Liver (tissue), 9 donors: ENCODE results near the gene SH2D3A. TPM values are rescaled to one million over a fixed set of nuclear protein-coding genes. Genes with fewer than 3 reads are reported as not detected.

Experiments used
- DNase-seq: peaks from one replicate; pipeline ENCODE4 v3.0.0-alpha.2; 2017; ENCODE audit warnings: low spot score
- H3K27ac ChIP-seq, 2 donors: one replicate each; pipeline ENCODE4 v1.7.0; 2013; ENCODE audit warnings: inconsistent platforms in 2 of 2, low read length in 2 of 2, control low read depth in 1 of 2, low read depth in 1 of 2, mild to moderate bottlenecking in 1 of 2
- H3K27me3 ChIP-seq, 4 donors: one replicate each; pipeline versions ENCODE4 v1.6.1 to v1.7.0; 2013; ENCODE audit warnings: low read length in 3 of 4, inconsistent platforms in 1 of 4, mild to moderate bottlenecking in 1 of 4, moderate library complexity in 1 of 4; ENCODE audit not compliant: control insufficient read depth in 4 of 4, insufficient read depth in 4 of 4
- H3K36me3 ChIP-seq, 4 donors: one replicate each; pipeline versions ENCODE4 v1.6.1 to v1.7.0; 2013; ENCODE audit warnings: low read length in 3 of 4, mild to moderate bottlenecking in 3 of 4, low read depth in 1 of 4, moderate library complexity in 1 of 4; ENCODE audit not compliant: control insufficient read depth in 4 of 4, insufficient read depth in 3 of 4
- H3K4me1 ChIP-seq, 4 donors: one replicate each; pipeline versions ENCODE4 v1.6.1 to v1.7.0; 2013; ENCODE audit warnings: low read length in 3 of 4, mild to moderate bottlenecking in 3 of 4, moderate library complexity in 1 of 4; ENCODE audit not compliant: control insufficient read depth in 4 of 4, insufficient read depth in 4 of 4
- H3K4me3 ChIP-seq, 3 donors: one replicate each; pipeline versions ENCODE4 v1.6.1 to v1.7.0; 2013; ENCODE audit warnings: low read length in 3 of 3, control low read depth in 1 of 3, low read depth in 1 of 3, mild to moderate bottlenecking in 1 of 3
- H3K9ac ChIP-seq, 2 donors: one replicate each; pipeline ENCODE4 v1.7.0; 2013; ENCODE audit warnings: low read length in 2 of 2, mild to moderate bottlenecking in 2 of 2, moderate library complexity in 2 of 2, control low read depth in 1 of 2, low read depth in 1 of 2
- H3K9me3 ChIP-seq, 4 donors: one replicate each; pipeline versions ENCODE4 v1.6.1 to v1.7.0; 2013; ENCODE audit warnings: low read length in 3 of 4; ENCODE audit not compliant: control insufficient read depth in 4 of 4
- EGR1 ChIP-seq, 2 donors: IDR thresholded peaks; 2 replicates each; pipeline ENCODE4 v1.6.1; 2016 to 2018; ENCODE audit warnings: antibody characterized with exemption in 2 of 2, low read depth in 2 of 2
- FOXA1 ChIP-seq: IDR thresholded peaks from 2 replicates; pipeline ENCODE4 v1.6.1; 2016; ENCODE audit warnings: antibody characterized with exemption
- FOXA2 ChIP-seq: IDR thresholded peaks from 2 replicates; pipeline ENCODE4 v1.6.1; 2016; ENCODE audit warnings: antibody characterized with exemption
- GABPA ChIP-seq, 2 donors: IDR thresholded peaks in 1 of 2; conservative IDR thresholded peaks in 1 of 2; 2 replicates each; pipeline ENCODE4 v1.6.1; 2016; ENCODE audit warnings: antibody characterized with exemption in 2 of 2, mild to moderate bottlenecking in 1 of 2, moderate library complexity in 1 of 2
- HNF4A ChIP-seq, 2 donors: conservative IDR thresholded peaks; 2 replicates each; pipeline ENCODE4 v1.6.1; 2016; ENCODE audit warnings: antibody characterized with exemption in 2 of 2, mild to moderate bottlenecking in 2 of 2
- HNF4G ChIP-seq: IDR thresholded peaks from 2 replicates; pipeline ENCODE4 v1.6.1; 2016; ENCODE audit warnings: antibody characterized with exemption
- JUND ChIP-seq, 2 donors: IDR thresholded peaks; 2 replicates each; pipeline ENCODE4 v1.6.1; 2016; ENCODE audit warnings: antibody characterized with exemption in 2 of 2
- NR2F2 ChIP-seq: IDR thresholded peaks from 2 replicates; pipeline ENCODE4 v1.6.1; 2016; ENCODE audit warnings: antibody characterized with exemption
- RAD21 ChIP-seq, 2 donors: IDR thresholded peaks; 2 replicates each; pipeline ENCODE4 v1.6.1; 2016; ENCODE audit warnings: antibody characterized with exemption in 2 of 2, mild to moderate bottlenecking in 2 of 2
- RXRA ChIP-seq, 2 donors: IDR thresholded peaks; 2 replicates each; pipeline ENCODE4 v1.6.1; 2017 to 2018; ENCODE audit warnings: antibody characterized with exemption in 2 of 2, mild to moderate bottlenecking in 1 of 2
- SP1 ChIP-seq: IDR thresholded peaks from 2 replicates; pipeline ENCODE4 v1.6.1; 2018; ENCODE audit warnings: antibody characterized with exemption, mild to moderate bottlenecking
- TAF1 ChIP-seq: conservative IDR thresholded peaks from 2 replicates; pipeline ENCODE4 v1.6.1; 2016; ENCODE audit warnings: antibody characterized with exemption, mild to moderate bottlenecking
- YY1 ChIP-seq: IDR thresholded peaks from 2 replicates; pipeline ENCODE4 v1.6.1; 2016; ENCODE audit warnings: antibody characterized with exemption, mild to moderate bottlenecking
- WGBS: extraction: QIAGEN DNeasy Blood & Tissue Kit; methylation state at CpG from one replicate; pipeline ENCODE4 v1.1.7; 2013; 5-methylcytosine and 5-hydroxymethylcytosine counted together
- polyA plus RNA-seq, 2 donors: library from polyadenylated mRNA; stranded (reverse) in 1 of 2; unstranded in 1 of 2; fragments of 200-250 nt in 1 of 2; fragments of >200 nt in 1 of 2; fragmentation: Nextera tagmentation in 1 of 2; extraction: Ambion mirVana in 1 of 2; gene quantifications; one replicate each; pipeline versions ENCODE4 v1.2.1 to v1.2.3, GENCODE V29; 2013 to 2015
- total RNA-seq, 2 donors: library from RNA; depleted of rRNA; stranded (reverse); fragments of >200 nt; gene quantifications; one replicate each; pipeline ENCODE4 v1.2.3, GENCODE V29; 2014
- TF ChIP-seq, protein P1 (sequence below): IDR thresholded peaks from 2 replicates; pipeline ENCODE4 v1.6.1; 2016; ENCODE audit warnings: antibody characterized with exemption
- TF ChIP-seq, protein P2 (sequence below): IDR thresholded peaks from 2 replicates; pipeline ENCODE4 v1.6.1; 2016; ENCODE audit warnings: antibody characterized with exemption
- TF ChIP-seq, protein P3 (sequence below): IDR thresholded peaks from 2 replicates; pipeline ENCODE4 v1.6.1; 2016; ENCODE audit warnings: antibody characterized with exemption
- donor health status: healthy.
- donor health status: healthy.
- donor health status: healthy.
- donor health status: healthy.
- donor health status: healthy.

SH2D3A gene
- total and polyA plus RNA-seq, 4 donors = 0.23 to 1.0 (median 0.77) TPM

DNA sequence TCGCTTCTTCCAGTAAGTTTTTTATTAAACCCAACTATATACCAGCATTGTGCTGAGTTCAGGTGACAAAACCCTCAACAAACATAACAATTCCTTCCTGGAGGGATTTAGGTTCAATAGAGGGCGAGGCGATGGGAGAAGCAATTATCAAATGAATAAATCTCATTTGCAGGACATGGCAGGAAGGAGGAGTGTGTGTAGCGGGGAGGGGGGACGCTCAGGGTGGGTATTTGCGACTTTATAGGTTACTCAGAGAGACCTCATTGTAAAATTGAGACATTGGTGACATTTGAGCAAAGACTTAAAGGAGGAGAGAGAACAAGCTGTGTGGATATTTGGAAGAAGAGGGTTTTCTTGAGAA lies 50.6 kb downstream of the SH2D3A start:
- WGBS = 79% methylated on average over 6 of the region's 6 CpGs
- peaks cover 0 to 44% (median 33%) of the 10 kb centered on the region in 4 donors for H3K4me1 ChIP-seq
- no peak overlapping the region for H3K9ac ChIP-seq
- no peaks in the 10 kb centered on the region for H3K9me3 ChIP-seq
- TF ChIP-seq HNF4A (conservative IDR thresholded peaks at IDR 0.05) (no peak), FOXA1 (no peak), FOXA2 (no peak), NR2F2 (no peak), EGR1 (IDR thresholded peaks at IDR 0.05; ENCODE audit: low read depth in 2 of 2) (no peak), RXRA (IDR thresholded peaks at IDR 0.05) (no peak), HNF4G (no peak), RAD21 (IDR thresholded peaks at IDR 0.05) (no peak), TAF1 (no peak), JUND (IDR thresholded peaks at IDR 0.05) (no peak), SP1 (no peak)
- TF ChIP-seq, protein P1, sequence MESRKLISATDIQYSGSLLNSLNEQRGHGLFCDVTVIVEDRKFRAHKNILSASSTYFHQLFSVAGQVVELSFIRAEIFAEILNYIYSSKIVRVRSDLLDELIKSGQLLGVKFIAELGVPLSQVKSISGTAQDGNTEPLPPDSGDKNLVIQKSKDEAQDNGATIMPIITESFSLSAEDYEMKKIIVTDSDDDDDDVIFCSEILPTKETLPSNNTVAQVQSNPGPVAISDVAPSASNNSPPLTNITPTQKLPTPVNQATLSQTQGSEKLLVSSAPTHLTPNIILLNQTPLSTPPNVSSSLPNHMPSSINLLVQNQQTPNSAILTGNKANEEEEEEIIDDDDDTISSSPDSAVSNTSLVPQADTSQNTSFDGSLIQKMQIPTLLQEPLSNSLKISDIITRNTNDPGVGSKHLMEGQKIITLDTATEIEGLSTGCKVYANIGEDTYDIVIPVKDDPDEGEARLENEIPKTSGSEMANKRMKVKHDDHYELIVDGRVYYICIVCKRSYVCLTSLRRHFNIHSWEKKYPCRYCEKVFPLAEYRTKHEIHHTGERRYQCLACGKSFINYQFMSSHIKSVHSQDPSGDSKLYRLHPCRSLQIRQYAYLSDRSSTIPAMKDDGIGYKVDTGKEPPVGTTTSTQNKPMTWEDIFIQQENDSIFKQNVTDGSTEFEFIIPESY = no peak
- TF ChIP-seq, protein P2, sequence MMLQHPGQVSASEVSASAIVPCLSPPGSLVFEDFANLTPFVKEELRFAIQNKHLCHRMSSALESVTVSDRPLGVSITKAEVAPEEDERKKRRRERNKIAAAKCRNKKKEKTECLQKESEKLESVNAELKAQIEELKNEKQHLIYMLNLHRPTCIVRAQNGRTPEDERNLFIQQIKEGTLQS = no peak
- TF ChIP-seq, protein P3, sequence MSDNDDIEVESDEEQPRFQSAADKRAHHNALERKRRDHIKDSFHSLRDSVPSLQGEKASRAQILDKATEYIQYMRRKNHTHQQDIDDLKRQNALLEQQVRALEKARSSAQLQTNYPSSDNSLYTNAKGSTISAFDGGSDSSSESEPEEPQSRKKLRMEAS = no peak
- H3K4me3 ChIP-seq = no peak overlapping the region
- H3K27me3 ChIP-seq = no peaks in the 10 kb centered on the region
- peak overlapping the region in 1 of 2 donors; percentile 37 for H3K27ac ChIP-seq
- DNase-seq = no peak
- peaks cover 12 to 44% (median 39%) of the 10 kb centered on the region in 4 donors for H3K36me3 ChIP-seq

DNA sequence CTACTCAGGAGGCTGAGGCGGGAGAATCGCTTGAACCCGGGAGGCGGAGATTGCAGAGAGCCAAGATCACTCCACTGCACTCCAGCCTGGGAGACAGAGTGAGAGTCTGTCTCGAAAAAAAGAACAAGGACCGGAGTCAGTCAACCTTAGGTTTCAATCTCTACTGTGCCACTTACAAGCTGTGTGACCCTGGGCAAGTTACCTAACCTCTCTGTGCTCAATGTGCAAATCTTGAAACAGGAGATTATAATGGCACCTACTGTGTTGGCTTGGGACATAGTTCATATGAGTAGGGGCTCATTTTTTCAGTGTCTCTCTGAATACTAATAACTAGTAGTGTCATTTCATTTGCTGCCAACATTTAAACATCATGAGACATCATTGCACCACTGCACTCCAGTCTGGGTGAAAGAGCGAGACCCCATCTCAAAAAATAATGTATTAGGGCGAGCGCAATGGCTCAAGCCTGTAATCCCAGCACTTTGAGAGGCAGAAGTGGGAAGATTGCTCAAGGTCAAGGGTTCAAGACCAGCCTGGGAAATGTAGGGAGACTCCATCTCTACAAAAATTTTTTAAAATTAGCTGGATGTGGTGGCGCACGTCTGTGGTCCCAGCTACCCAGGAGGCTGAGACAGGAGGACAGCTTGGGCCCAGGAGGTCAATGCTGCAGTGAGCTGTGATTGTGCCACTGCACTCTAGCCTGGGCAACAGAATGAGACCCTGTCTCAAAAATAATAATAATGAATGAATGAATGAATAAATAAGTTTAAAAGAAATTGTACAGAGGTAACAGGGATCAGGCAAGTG lies 52.3 kb downstream of the SH2D3A start:
- Histone ChIP-seq H3K27ac (peak overlapping the region in 1 of 2 donors; percentile 10), H3K4me1 (peaks cover 0 to 47% (median 28%) of the 10 kb centered on the region in 4 donors), H3K9ac (no peak overlapping the region), H3K27me3 (no peaks in the 10 kb centered on the region), H3K4me3 (no peak overlapping the region), H3K36me3 (peaks cover 21 to 59% (median 53%) of the 10 kb centered on the region in 4 donors), H3K9me3 (no peaks in the 10 kb centered on the region)
- no peak for TF ChIP-seq GABPA (IDR thresholded peaks at IDR 0.05 in 1 of 2, conservative IDR thresholded peaks at IDR 0.05 in 1 of 2)
- TF ChIP-seq HNF4G = no peak
- no peak for TF ChIP-seq RAD21 (IDR thresholded peaks at IDR 0.05)
- no peak for TF ChIP-seq FOXA1
- TF ChIP-seq HNF4A (conservative IDR thresholded peaks at IDR 0.05) = no peak
- TF ChIP-seq, protein P1 = no peak
- TF ChIP-seq NR2F2 = no peak
- peak; percentile 39 for TF ChIP-seq YY1
- no peak for TF ChIP-seq TAF1
- TF ChIP-seq EGR1 (IDR thresholded peaks at IDR 0.05; ENCODE audit: low read depth in 2 of 2) = no peak
- TF ChIP-seq RXRA (IDR thresholded peaks at IDR 0.05) = peak in 1 of 2 donors; percentile 2
- TF ChIP-seq, protein P3 = no peak
- DNase-seq = no peak
- WGBS = 54% methylated on average over 11 of the region's 11 CpGs
